ENCODE results near the gene COMMD1. TPM values are rescaled to one million over a fixed set of nuclear protein-coding genes. Genes with fewer than 3 reads are reported as not detected.

The COMMD1 gene
- total RNA-seq, 1 donor from 2014 or later: 26.6 TPM

- Histone ChIP-seq H3K27ac (no peak overlapping the region), H3K36me3 (no peaks in the 10 kb centered on the region), H3K4me1 (peaks cover 16% of the 10 kb centered on the region), H3K27me3 (ENCODE audit: low read depth) (no peaks in the 10 kb centered on the region), H3K4me3 (no peak overlapping the region), H3K9me3 (no peaks in the 10 kb centered on the region)
- no peak for ATAC-seq
- no peak for DNase-seq
- TF ChIP-seq CTCF (IDR thresholded peaks at IDR 0.05): no peak
- intact Hi-C loops (cut with DNase I): no loop called here
These were observed 276.4 kb downstream of the COMMD1 start for GRCh38 chr2:62181843-62182242.

DNA sequence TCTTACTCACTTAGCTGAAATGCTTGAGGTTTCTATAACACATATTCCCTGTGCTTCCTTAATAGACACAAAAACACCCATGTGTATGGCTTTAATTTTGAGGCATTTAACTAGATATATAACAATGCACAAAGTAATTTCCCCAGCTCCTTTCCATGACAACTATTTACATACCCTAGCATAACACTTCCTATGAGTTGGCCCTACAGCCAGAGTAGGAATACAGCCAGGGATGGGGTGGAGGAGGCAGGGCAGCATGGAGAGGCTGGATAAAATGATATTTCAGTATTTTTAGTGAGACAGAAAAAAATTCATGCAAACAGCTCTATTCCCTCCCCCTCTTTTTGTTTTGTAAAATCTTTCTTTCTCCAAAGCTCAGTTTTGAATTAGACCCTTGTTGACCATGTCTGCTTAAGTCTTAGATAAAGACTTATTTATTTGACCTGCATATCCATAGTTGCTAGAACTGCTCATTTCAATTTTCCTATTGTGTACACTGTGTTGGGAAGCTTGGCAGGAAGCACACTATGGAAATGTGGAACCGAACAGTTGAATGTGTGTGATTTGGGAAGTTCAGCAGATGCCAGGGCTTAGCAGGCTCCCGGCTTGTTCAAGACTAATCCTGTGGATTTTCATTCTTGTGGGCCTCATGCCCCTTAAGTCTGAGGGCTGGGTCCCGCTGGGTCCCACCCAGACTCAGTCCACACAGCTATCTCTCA, 279.2 kb downstream of the COMMD1 start:
- no peak for ATAC-seq
- no peak for DNase-seq
- intact Hi-C loops (cut with DNase I): no loop called here
- Histone ChIP-seq H3K27ac (no peak overlapping the region), H3K36me3 (no peaks in the 10 kb centered on the region), H3K4me1 (peaks cover 12% of the 10 kb centered on the region), H3K9me3 (no peaks in the 10 kb centered on the region), H3K27me3 (ENCODE audit: low read depth) (no peaks in the 10 kb centered on the region), H3K4me3 (no peak overlapping the region)
- TF ChIP-seq CTCF (IDR thresholded peaks at IDR 0.05): no peak

Other genes with a start within 250 kb of the COMMD1 start
- 2.6 TPM for gene FAM161A, start 51.6 kb upstream of the COMMD1 start, total RNA-seq
- 95.7 TPM for gene CCT4, start 17.0 kb upstream of the COMMD1 start, total RNA-seq